ENCODE data around the gene JUND.

GRCh38 chr19:18298601-18299000 lies 17.2 kb upstream of the JUND start:
- TF ChIP-seq ZNF274 (IDR thresholded peaks at IDR 0.05; ENCODE audit: low read depth, low read length) (no peak), SUZ12 (IDR thresholded peaks at IDR 0.05; ENCODE audit: extremely low read depth, insufficient read depth, insufficient read length) (no peak)

Measured in NT2/D1 (cell line).